Epithelial cell of proximal tubule (primary cell): ENCODE data around the gene TIGIT. TPM values are rescaled to one million over a fixed set of nuclear protein-coding genes. Genes with fewer than 3 reads are reported as not detected.
A peak's percentile ranks its signal among the peaks of the same experiment; 100 is the strongest.

Experiments
- DNase-seq: peaks from one replicate; pipeline ENCODE4 v3.0.0-alpha.2; 2011; ENCODE audit warnings: low read depth
- H3K4me3 ChIP-seq: 2 replicates; pipeline ENCODE4 v1.5.1; 2011; ENCODE audit warnings: low read depth, mild to moderate bottlenecking, low read length
- total RNA-seq: library from RNA; depleted of rRNA; stranded (reverse); fragments of >200 nt; gene quantifications from 2 replicates; pipeline ENCODE4 v1.2.3, GENCODE V29; 2015
- TF ChIP-seq, protein P1 (sequence below): conservative IDR thresholded peaks from 2 replicates; pipeline ENCODE4 v1.5.1; 2012; ENCODE audit warnings: low read depth, mild to moderate bottlenecking, low read length

Gene TIGIT
- total RNA-seq, 1 donor from 2014 or later: not detected

GRCh38 chr3:114295946-114296345, 2.1 kb downstream of the TIGIT start:
- no peak overlapping the region for H3K4me3 ChIP-seq
- DNase-seq: no peak
- TF ChIP-seq, protein P1, sequence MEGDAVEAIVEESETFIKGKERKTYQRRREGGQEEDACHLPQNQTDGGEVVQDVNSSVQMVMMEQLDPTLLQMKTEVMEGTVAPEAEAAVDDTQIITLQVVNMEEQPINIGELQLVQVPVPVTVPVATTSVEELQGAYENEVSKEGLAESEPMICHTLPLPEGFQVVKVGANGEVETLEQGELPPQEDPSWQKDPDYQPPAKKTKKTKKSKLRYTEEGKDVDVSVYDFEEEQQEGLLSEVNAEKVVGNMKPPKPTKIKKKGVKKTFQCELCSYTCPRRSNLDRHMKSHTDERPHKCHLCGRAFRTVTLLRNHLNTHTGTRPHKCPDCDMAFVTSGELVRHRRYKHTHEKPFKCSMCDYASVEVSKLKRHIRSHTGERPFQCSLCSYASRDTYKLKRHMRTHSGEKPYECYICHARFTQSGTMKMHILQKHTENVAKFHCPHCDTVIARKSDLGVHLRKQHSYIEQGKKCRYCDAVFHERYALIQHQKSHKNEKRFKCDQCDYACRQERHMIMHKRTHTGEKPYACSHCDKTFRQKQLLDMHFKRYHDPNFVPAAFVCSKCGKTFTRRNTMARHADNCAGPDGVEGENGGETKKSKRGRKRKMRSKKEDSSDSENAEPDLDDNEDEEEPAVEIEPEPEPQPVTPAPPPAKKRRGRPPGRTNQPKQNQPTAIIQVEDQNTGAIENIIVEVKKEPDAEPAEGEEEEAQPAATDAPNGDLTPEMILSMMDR: no peak

- DNase-seq: no peak
- TF ChIP-seq, protein P1: peak; percentile 73
Measured at GRCh38 chr3:114299421-114299820, 5.6 kb downstream of the TIGIT start.

DNA sequence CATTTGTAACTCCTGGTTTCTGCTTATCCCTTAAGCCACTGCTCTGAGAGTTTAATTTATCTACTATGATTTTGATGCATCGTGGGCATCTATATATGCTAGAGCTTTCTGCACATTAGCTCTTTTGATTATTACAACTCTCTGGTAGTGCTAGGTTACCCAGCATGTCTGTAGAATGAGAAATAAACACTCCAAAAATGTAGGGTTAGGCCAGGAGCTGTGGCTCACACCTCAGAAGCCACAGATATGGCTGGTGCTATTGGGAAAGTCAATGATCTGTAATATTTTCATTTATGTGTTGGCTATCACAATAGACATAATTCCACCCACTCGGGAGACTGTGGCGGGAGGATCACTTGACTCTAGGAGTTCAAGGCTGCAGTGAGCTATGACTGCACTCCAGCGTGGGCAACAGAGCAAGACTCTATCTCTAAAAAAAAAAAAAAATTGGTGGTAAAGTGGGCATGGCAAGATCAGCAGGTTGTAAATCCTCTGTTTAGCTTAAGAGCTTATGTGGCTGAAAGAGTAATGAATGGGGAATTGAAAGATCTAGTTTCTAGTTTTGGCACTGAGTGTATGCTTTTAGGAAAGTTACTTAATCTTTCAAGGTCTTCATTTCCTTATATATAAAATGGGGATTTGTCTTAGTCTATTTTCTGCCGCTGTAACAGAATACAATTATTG, 6.3 kb downstream of the TIGIT start:
- DNase-seq: no peak
- TF ChIP-seq, protein P1: no peak
- H3K4me3 ChIP-seq: no peak overlapping the region

More at GRCh38 chr3:114299421-114299820, 5.6 kb downstream of the TIGIT start:
- no peak overlapping the region for H3K4me3 ChIP-seq

DNA sequence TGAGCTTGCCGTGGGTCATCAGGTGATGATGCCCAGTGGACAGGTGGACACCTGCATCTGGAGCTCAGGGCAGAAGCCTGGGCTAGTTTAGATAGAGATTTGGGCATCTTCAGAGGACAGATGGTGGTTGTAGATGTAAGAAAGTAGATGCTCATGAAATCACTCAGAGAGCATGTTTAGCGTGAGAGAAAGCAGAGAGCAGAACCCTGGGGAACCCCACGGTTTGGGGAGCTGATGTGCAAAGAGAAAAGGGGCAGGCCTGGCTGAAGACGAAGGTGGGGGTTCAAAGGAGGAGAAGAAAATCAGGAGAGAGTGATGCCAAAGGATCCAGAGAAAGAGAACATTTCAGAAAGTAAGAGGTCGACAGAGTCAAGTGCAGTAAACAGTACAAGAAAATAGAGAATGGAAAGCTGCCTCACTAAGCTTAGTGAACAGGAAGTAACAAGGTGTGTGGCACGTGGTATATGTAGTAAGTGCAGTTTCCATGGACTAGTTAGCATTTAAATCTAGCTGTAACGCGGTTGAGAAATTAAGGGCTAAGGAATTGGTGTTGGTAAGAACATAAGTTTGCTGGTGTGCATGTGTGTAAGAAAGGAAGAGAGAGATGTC, 13.5 kb downstream of the TIGIT start:
- DNase-seq: no peak
- TF ChIP-seq, protein P1: no peak
- no peak overlapping the region for H3K4me3 ChIP-seq

- TF ChIP-seq, protein P1: no peak
- no peak for DNase-seq
- H3K4me3 ChIP-seq: no peak overlapping the region
Measured at GRCh38 chr3:114307832-114308231, 14.0 kb downstream of the TIGIT start.

- no peak for DNase-seq
Measured at GRCh38 chr3:114308377-114308776, 14.5 kb downstream of the TIGIT start.

More at GRCh38 chr3:114308377-114308776, 14.5 kb downstream of the TIGIT start:
- no peak overlapping the region for H3K4me3 ChIP-seq
- TF ChIP-seq, protein P1: no peak
